GF-D8 (cell line): Measurements from ENCODE around the gene CD52.

Experiments used
- DNase-seq: peaks from one replicate; lab custom pipeline; 2025; lab: John Stamatoyannopoulos, UW

CD52 gene, protein sequence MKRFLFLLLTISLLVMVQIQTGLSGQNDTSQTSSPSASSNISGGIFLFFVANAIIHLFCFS

DNA sequence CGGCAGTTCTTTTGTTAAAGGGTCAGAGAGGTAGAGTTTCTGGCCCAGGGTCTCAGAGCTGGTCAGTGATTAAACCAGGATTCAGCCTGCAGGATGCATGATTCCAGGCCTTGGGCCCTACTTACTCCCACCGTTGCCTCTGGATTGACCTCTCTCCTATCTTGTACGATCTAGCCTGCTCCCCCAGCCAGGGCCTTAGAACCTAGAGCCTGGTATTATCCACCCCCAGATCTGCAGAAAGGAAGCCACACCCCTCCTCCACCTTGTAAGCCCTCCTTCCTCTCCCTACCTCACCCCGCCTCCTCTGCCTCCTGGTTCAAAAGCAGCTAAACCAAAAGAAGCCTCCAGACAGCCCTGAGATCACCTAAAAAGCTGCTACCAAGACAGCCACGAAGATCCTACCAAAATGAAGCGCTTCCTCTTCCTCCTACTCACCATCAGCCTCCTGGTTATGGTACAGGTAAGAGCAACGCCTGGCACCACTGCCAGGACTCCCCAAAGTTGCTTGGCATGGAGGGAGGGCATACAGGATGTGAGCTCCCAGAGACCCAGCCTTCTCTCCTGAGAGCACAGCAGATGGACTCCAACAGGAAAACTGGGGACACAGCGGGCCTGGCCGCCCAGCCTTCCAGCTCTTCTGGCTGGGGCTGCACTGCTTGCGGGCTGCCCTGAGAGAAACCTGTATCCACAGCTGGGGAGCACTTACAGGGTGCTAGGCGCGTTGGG lies at the start of gene CD52:
Gene CD52, plus strand, starts transcription at position 347 of the 726 bp plus-strand sequence. Its CDS starts 60 bp downstream, at position 407.
- peak; percentile 58 for DNase-seq

DNA sequence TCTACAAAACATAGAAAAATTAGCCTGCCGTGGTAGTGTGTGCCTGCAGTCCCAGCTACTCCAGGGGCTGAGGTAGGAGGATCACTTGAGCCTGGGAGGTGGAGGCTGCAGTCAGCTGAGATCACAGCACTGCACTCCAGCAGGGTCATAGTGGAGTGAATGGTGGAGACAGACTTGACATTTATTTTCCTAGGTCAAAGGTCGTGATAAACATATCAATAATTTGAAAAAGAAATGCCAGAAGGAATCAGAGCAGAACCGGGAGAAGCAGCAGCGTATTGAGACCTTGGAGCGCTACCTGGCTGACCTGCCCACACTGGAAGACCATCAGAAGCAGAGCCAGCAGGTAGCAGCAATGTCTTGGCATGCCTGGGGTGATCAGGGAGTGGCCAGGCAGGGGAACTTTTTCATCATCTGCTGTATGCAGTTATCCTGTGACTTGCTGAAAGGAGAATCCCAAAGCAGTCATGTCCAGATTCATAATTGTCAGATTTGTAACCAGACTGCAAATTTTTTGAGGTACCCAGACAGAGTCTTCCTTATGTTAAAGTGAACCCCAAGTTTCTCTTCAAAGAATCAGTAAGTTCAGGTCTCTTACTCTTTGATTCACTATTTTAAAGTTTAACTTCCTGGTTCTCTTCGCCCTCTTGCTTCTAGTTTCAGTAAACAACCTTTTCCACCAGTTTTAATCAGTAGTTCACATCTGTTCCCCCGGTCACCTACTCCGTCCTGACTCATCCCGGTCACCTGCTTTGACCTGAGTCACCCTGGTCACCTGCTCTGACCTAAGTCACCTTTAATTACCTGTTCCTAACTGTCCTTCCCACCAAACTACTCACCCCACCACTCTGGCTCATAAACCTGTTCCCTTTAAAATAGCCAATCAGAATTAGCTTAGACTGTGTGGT lies 49.2 kb upstream of the CD52 start:
- DNase-seq: no peak

DNA sequence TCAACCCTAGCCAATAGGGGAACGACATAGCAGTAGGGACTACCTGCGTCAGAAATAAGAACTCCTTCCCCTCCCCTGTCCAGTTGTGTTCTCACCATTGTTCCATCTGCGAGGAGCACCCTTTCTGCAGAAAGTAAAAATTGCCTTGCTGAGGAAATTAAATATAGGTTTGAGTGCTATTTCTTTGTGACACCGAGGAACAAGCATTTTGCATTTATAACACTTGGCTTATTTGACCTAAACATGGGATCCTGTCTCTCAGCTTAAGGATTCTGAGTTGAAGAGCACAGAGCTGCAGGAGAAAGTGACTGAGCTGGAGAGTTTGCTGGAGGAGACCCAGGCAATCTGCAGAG lies 48.6 kb upstream of the CD52 start:
- DNase-seq: no peak

DNA sequence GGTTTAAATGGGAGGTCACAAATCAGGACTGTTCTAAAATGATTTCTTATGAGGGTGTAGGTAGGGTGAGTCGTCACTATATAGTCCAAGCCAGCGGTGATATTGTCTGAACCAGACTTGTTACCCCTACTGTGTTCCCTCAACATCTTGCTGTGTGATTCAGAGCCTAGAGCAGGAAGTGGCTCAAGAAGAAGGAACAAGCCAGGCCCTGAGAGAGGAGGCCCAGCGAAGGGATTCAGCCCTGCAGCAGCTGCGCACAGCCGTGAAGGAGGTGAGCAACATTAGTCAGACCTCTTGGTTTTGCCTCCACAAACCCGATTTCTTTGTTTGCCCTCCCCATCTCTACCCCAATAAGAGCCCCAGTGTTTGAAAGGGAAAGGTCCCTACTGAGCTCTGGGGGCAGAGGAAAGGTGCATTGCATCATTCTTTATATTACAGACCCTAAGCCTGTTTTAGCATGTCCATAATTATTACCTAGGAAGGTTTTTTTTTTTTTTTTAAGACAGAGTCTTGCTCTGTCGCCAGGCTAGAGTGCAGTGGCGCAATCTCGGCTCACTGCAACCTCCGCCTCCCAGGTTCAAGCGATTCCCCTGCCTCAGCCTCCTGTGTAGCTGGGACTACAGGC lies 42.8 kb upstream of the CD52 start:
- peak; percentile 42 for DNase-seq

DNA sequence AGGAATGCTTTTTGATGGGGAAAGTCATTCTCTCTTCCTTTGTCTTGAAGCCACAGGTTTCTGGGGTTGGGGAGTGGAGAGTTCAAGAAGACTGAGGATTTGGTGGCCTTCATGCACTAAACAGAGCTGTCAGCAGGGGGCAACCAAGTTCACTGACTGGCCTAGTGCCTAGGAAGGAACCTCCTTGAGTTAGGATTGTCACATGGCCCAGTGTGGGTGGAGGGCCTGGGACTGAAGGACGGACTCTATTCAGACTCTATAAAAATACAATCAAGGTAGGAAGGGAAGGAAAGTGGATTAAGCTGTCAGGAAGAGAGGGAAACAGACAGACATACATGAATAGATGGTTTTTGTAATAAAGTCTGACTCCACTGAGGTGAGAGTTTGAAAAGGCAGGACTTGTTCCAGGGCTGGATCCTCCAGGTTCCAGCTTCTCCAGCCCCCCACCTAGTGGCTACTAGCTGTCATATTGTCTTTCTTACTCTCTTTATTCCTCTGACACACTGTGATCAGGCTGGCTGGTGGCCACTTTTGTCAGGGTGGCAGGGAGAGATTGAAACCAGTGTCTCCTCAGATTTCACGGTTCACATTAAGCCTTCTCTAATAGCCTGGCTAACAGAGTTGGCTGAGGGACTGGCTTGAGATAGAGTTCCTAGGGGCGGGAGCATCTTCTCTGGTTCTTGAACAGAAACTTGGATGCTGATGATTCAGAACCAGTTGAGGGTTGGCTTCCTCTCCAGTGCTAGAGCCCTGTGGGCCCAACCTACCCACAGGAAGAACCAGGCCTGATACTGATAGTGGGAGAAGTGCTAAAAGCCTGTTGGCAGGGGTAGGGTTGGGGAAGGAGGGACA lies 42.0 kb upstream of the CD52 start:
- peak; percentile 58 for DNase-seq

DNA sequence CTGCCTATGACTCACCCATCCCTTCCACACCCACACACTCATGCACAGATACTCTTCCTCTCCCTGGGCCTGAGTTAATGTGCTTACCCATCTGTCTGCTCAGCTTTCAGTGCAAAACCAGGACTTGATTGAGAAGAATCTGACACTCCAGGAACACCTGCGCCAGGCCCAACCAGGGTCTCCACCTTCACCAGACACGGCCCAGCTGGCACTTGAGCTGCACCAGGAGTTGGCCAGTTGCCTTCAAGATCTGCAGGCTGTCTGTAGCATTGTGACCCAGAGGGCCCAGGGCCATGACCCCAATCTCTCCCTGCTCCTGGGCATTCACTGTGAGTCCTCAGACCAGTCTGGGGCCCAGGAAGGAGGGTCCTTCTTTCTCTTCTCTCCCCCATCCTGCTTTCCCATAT lies 41.3 kb upstream of the CD52 start:
- DNase-seq: no peak

DNA sequence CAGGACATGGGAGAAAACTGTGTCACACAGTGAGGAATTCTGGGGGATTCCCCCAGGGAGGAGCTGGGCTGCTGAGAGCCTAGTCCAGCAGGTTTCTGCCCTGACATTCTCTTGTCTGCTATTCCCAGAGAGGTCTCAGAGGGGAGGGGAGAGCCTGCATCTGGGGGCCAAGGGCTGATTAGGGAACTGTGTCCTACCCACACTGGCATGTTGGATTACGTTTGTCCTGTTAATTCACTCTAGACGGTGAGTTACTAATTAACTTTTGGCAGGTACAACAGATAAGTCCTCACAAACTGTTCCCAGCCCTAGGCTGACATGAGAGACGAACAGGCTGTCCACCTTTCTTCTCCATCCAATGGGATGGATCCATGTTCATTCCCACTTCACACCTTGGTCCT lies 40.5 kb upstream of the CD52 start:
- DNase-seq: no peak

DNA sequence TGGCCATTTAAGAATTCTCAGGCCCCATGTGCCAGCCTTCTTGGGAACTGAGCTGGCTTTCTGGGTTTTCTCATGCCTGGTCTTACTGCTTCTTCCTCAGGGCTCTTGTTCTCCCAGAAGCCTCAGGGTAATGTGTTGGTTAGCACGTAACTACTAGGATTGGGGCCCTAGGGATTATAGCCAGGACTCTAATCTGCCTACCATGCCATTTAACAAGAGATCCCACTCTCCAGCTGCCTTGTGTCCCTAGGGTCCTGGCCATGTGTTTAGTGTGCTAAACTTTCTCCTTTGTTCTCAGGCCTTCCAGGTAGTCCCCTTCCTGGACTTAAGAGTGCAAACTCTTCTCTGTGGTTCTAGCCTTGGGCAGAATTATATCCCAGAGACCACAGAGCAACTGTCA lies 40.0 kb upstream of the CD52 start:
- DNase-seq: no peak

DNA sequence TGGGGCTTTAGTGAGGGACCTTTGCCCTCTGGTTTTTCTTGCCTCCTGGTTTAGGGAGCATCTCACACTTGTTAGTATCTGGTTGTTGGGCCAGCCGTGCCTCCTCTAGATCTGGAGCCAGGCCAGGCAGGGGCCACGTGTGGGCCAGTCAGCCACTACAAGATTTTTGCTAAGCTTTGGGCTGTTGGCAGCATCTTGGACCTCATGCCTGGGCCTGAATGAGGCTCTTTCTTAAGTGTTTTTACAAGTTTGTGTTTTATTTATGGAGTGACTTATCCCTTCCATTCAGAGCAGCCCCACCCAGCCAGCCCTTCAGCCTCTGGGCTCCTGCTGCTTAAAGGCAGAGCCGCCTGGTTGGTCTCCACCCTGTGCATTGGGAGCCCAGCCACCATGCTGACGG lies 39.5 kb upstream of the CD52 start:
- DNase-seq: no peak

DNA sequence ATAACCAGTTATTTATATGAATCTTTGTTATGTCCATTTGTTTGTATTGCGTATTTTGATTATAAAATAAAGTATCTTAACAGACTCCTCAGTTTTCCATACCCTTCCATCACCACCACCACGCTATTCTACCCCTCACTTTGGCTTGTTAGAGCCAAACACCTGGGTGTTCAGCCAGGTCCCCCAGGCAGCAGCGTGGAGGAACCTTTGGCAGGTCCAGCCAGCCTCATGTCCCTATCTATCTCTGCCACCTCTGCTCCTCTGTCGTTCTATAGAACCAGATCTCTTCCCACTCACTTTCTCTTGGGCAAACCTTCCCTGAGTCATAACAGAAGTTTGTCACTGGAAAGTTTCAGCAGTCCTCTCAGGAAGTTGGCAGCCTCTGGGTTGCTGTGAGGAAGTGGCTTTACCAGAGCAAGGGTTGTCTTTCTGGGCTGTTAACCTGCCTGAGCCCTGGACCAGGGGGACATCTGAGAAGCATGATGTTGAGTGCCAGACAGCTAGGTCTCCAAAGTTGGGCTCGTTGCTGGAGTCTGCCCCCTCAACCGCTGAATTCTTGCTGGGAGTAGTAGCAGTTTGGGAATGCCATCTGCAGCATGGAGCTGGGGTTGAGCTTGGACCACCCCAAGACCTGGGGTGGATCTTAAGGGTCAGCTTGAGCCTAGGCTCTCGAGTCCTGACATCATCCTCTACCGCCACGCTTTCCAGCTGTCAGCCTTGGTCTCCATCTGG lies 38.9 kb upstream of the CD52 start:
- peak; percentile 79 for DNase-seq

DNA sequence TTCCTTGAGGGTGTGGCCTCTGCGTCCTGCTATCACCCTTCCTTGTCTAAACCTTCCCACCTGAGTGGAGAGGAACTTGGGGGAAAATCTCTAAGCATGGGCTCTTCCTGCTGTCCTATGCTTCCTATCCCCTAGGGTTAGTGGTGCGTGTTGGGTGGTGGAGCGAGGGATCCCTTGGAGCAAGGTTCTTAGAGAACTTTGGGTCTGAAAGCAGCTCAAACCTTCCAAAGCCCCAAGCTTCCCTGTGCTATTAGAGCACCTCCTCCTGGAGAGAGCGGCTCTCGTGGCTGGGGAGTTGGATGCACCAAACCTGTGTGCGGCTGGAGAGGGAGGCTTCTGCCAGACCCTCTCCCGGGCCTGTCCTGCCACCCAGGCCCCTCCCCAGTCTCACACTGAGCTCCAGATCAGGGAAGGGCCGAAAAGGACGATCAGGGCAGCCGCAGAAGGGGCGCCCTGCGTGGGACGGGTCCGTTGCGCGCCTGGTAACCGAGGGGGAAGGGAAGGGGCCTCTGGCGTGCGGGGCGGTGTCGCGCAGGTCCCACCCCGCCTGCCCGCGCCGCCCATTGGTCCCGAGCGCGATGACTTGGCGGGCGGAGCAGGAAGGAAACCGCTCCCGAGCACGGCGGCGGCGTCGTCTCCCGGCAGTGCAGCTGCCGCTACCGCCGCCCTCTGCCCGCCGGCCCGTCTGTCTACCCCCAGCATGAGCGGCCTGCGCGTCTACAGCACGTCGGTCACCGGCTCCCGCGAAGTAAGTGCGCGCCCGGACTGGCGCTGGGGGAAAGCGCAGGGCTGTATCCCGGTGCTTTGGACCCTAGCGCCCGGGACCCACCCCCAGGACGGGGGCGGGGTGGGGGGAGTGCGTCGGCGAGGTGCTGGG lies 38.1 kb upstream of the CD52 start, which contains the start of gene SH3BGRL3:
Gene SH3BGRL3, plus strand, starts transcription at position 631 of the 877 bp plus-strand sequence. Its CDS starts 70 bp downstream, at position 701.
- DNase-seq: peak; percentile 69

DNA sequence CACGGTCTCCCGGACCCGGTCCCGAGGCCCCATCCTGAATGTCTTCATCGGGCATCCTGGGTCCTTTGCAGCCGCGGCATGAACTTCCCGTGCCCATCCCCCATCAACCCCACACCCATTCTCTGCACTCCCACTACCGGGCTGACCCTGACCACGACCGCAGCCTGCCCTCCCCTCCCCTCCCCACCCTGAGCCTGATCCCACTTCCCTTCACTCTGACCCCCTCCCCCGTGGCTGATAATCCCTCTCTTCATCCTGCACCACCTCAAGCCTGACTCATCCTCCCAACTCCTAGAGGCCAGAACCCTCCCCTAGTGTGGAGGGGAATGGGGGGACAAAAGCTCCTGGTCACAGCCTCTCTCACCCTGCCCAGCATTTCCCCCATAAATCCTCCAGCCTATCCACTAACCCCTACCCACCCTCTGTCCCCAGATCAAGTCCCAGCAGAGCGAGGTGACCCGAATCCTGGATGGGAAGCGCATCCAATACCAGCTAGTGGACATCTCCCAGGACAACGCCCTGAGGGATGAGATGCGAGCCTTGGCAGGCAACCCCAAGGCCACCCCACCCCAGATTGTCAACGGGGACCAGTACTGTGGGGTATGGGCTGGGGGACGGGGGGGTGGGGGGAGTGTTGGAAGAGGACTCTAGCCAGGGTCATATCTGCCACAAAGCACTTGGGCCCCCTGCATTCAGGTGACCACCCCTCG lies 37.3 kb upstream of the CD52 start:
- DNase-seq: no peak

DNA sequence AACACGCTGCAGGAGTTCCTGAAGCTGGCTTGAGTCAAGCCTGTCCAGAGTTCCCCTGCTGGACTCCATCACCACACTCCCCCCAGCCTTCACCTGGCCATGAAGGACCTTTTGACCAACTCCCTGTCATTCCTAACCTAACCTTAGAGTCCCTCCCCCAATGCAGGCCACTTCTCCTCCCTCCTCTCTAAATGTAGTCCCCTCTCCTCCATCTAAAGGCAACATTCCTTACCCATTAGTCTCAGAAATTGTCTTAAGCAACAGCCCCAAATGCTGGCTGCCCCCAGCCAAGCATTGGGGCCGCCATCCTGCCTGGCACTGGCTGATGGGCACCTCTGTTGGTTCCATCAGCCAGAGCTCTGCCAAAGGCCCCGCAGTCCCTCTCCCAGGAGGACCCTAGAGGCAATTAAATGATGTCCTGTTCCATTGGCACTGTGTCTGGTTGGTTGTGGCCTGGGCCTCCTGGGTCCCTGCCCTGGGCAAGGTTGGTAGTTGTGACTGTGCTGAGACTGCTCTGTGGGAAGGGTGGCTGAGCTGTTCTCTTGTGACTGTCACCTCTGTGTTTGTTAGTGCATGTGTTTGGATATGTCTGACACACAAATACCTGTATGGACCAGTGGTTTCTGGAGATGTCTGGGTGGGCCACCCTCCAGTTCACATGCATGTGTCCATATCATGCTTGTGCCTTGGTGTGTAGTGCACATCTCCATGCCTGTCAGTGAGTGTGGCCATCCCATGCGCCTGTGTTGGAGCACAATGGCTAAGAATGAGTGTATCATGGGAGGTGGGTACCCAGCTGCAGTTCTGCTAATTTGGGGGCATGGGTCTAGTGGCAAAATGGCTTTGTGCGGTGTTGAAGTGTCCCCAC lies 36.4 kb upstream of the CD52 start:
- no peak for DNase-seq

DNA sequence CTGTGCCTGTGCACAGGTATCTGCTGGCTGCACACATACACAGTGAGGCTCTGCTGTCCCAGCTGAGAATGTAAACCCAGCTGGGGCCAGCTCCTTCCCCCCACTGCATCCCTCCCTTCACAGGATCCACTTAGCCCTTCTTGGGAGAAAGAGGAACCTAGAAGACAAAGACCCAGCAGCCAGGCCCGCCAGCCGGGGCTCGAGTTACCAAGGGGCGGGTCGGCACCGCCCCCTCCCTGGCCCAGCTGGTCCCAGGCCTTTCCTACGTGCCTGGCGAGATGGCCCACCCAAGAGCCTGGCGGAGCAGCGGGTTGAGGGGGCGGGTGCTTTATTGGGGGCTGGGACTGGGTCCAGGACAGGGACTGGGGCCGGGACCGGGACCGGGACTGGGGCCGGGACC lies 35.8 kb upstream of the CD52 start:
- DNase-seq: peak; percentile 22

DNA sequence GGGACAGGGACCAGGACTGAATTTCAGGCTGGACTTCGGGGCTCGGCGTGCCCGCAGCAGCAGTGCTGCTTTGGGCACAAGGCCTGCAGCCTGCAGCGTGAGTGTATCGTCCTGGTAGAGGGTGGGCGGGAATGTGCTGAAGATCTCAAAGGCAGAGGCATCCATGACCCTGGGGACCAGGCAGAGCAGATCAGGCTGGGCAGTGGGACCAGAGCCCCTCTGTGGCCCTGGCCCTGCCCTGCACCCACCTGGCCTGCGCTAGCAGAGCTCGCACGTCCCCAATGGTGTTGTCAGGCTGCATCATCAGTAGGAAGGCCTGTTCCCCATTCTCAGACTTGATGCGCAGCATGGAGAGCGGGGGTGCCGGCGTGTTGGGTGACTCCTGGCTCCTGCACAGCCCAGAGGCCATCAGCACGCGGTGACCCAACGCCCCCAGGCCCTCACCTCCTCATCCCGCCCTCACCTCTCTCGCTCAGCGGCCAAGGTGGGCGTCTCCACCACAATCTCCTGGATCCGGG lies 35.3 kb upstream of the CD52 start:
- no peak for DNase-seq

DNA sequence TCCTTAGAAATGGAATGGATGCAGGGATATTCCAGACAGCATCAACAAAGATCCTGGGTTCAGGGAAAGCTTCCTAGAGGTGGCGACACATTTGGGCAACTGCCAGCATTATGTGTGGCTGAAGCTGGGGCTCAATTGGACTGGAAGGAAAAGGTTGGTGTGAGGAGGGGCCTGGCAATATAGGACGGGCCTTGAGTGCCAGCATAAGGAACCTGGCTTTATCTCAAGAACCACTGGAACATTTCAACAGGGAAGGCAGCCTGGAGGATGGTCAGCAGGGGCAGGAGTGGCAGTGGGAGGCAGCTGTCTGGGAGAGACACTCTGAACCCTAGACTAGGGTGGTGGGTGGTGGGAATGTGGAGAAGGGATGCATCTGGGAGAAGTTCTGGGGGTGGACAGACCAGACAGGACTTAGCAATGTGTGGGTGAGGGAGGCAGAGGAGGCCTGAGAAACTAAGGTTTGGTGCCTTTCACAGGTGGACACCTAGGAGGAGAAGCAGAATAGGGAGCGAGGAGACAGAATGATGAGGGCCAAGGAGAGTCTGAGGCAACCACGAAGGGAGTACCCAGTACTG lies 34.4 kb upstream of the CD52 start:
- no peak for DNase-seq

DNA sequence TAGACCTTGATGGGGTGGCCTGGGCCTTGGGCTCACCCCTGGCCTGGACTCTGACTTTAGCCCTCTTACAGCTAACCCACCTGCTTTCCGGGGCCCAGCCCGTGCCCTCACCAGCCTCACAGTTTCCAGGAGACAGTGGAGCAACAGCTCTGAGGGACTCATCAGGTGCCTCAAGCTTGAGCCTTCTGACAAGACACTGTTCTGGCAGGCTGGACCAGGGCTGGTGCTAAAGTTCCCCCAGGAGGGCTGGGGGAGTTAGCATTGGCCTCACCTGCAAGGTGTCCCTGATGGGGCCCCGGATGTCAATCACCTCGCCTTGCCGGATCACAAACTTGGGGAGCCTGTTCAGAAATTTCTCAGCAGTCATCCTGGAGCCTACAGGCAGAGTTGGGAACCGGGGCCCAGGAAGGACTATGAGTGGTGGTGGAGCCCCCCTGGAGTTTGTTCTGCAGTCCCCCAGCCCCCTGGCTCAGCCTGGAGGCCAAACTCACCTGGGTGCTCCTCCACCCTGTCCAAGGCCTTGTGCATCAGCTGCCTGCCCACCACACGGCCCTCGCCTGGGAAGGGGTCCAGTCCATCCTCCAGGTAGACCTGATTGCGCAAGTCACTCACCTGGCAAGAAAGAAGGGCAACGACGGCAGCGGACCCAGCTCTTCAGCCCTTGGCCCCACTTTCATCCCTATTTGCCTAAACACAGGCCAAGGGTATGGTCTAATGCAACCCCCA lies 33.7 kb upstream of the CD52 start:
- DNase-seq: no peak
